ENCODE results near the gene SUGCT.

The SUGCT gene

GRCh38 chr7:40492946-40493345 lies 358.1 kb downstream of the SUGCT start:
- Histone ChIP-seq H2AFZ (ENCODE audit: low read length) (no peak overlapping the region), H3K79me2 (ENCODE audit: low read length) (no peaks in the 10 kb centered on the region), H3K4me2 (ENCODE audit: low read depth, low read length) (no peak overlapping the region), H3K27me3 (replicated peaks; ENCODE audit: insufficient read depth, low read length) (no peaks in the 10 kb centered on the region), H4K20me1 (ENCODE audit: insufficient read depth, low read length) (no peaks in the 10 kb centered on the region), H3K9me3 (replicated peaks; ENCODE audit: insufficient read depth, low read length) (no peaks in the 10 kb centered on the region), H3F3A (ENCODE audit: insufficient read depth, low read length) (no peaks in the 10 kb centered on the region), H3K27ac (ENCODE audit: low read length) (no peak overlapping the region), H3K9ac (ENCODE audit: low read length) (no peak overlapping the region), H3K4me3 (ENCODE audit: low read length) (no peak overlapping the region), H3K4me1 (ENCODE audit: low read length) (no peaks in the 10 kb centered on the region), H3K36me3 (replicated peaks; ENCODE audit: insufficient read depth, low read length) (no peaks in the 10 kb centered on the region), H3K9me2 (replicated peaks; ENCODE audit: insufficient read depth, low read length) (no peaks in the 10 kb centered on the region)
- no peak for TF ChIP-seq EZH2phosphoT487 (IDR thresholded peaks at IDR 0.05; ENCODE audit: low read length)
- no peak for TF ChIP-seq CTCF (IDR thresholded peaks at IDR 0.05; ENCODE audit: low read length)
- no peak for TF ChIP-seq EZH2 (optimal IDR thresholded peaks at IDR 0.05; ENCODE audit: low read depth, low read length)
- no peak for DNase-seq

GRCh38 chr7:40493609-40494051 lies 358.8 kb downstream of the SUGCT start:
- Histone ChIP-seq H3K79me2 (ENCODE audit: low read length) (no peaks in the 10 kb centered on the region), H3K9ac (ENCODE audit: low read length) (no peak overlapping the region), H3K9me2 (replicated peaks; ENCODE audit: insufficient read depth, low read length) (no peaks in the 10 kb centered on the region), H3K9me3 (replicated peaks; ENCODE audit: insufficient read depth, low read length) (no peaks in the 10 kb centered on the region), H3K36me3 (replicated peaks; ENCODE audit: insufficient read depth, low read length) (no peaks in the 10 kb centered on the region), H3K4me1 (ENCODE audit: low read length) (no peaks in the 10 kb centered on the region), H3K27me3 (replicated peaks; ENCODE audit: insufficient read depth, low read length) (no peaks in the 10 kb centered on the region), H2AFZ (ENCODE audit: low read length) (no peak overlapping the region), H3F3A (ENCODE audit: insufficient read depth, low read length) (no peaks in the 10 kb centered on the region), H3K27ac (ENCODE audit: low read length) (no peak overlapping the region), H3K4me2 (ENCODE audit: low read depth, low read length) (no peak overlapping the region), H3K4me3 (ENCODE audit: low read length) (no peak overlapping the region), H4K20me1 (ENCODE audit: insufficient read depth, low read length) (no peaks in the 10 kb centered on the region)
- no peak for DNase-seq
- TF ChIP-seq CTCF (IDR thresholded peaks at IDR 0.05; ENCODE audit: low read length) (no peak), EZH2 (optimal IDR thresholded peaks at IDR 0.05; ENCODE audit: low read depth, low read length) (no peak), EZH2phosphoT487 (IDR thresholded peaks at IDR 0.05; ENCODE audit: low read length) (no peak)

GRCh38 chr7:40498924-40499510 lies 364.2 kb downstream of the SUGCT start:
- Histone ChIP-seq H3K9me2 (replicated peaks; ENCODE audit: insufficient read depth, low read length) (no peaks in the 10 kb centered on the region), H4K20me1 (ENCODE audit: insufficient read depth, low read length) (no peaks in the 10 kb centered on the region), H3K36me3 (replicated peaks; ENCODE audit: insufficient read depth, low read length) (no peaks in the 10 kb centered on the region), H3F3A (ENCODE audit: insufficient read depth, low read length) (no peaks in the 10 kb centered on the region), H2AFZ (ENCODE audit: low read length) (no peak overlapping the region), H3K9ac (ENCODE audit: low read length) (no peak overlapping the region), H3K9me3 (replicated peaks; ENCODE audit: insufficient read depth, low read length) (no peaks in the 10 kb centered on the region), H3K27me3 (replicated peaks; ENCODE audit: insufficient read depth, low read length) (no peaks in the 10 kb centered on the region), H3K27ac (ENCODE audit: low read length) (no peak overlapping the region), H3K4me1 (ENCODE audit: low read length) (peaks cover 12% of the 10 kb centered on the region), H3K4me2 (ENCODE audit: low read depth, low read length) (no peak overlapping the region), H3K79me2 (ENCODE audit: low read length) (no peaks in the 10 kb centered on the region), H3K4me3 (ENCODE audit: low read length) (no peak overlapping the region)
- TF ChIP-seq CTCF (IDR thresholded peaks at IDR 0.05; ENCODE audit: low read length): no peak
- no peak for TF ChIP-seq EZH2phosphoT487 (IDR thresholded peaks at IDR 0.05; ENCODE audit: low read length)
- TF ChIP-seq EZH2 (optimal IDR thresholded peaks at IDR 0.05; ENCODE audit: low read depth, low read length): no peak
- DNase-seq: no peak
